ENCODE results near the gene DPH2. TPM values are rescaled to one million over a fixed set of nuclear protein-coding genes. Genes with fewer than 3 reads are reported as not detected.
A peak's percentile ranks its signal among the peaks of the same experiment; 100 is the strongest.

The DPH2 gene
- total and polyA plus RNA-seq, 2 of the 8 experiments (the other 6 are each of a cell fraction or from before 2014, with no cell fraction given), result 64.9 to 92.1 TPM

DNA sequence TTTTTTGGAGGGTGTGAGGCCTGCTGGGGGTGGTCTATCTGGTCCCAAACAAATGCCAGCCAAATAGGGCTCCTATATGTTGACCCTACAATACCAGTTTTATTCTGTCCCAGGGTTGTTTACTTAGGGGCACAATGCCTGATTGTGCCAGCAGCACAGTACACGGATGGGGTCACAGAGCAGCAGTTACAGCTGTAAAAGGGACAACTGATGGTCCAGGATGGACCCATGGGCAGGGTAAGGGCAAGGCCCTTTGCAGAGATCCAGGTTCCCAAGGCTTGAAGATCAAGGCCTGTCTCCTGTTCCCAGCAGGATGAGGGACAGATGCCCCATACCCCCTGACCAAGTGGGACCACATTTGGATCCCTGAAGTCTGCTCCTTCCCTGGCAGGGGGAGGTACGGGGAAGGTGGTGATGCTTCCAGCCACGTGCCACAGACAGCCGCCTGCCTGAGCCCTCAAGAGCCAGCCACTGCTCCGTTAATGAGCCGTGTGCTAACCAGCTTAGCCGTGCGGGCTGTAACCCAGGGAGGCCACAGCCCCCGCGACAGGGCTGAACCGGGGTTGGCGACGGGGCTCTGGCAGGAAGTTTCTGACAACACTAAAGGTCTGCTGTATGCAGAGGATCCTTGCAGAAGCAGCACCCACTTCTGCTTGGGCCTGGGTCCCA is 43.3 kb downstream of the DPH2 start:
- Histone ChIP-seq H4K91ac (replicated peaks; ENCODE audit: insufficient read length, low read length) (no peak overlapping the region), H3K9ac (replicated peaks in 1 of 4; ENCODE audit: extremely low read depth in 1 of 4, low read depth in 3 of 4, low read length in 3 of 4) (no peak overlapping the region), H3K27ac (ENCODE audit: low read depth, low read length) (no peak overlapping the region), H2BK5ac (ENCODE audit: low read depth, low read length) (no peak overlapping the region), H3K4ac (replicated peaks; ENCODE audit: insufficient read length, low read depth, low read length) (no peak overlapping the region), H3K14ac (ENCODE audit: insufficient read length) (no peak overlapping the region), H3K4me2 (ENCODE audit: insufficient read depth in 1 of 2, low read depth in 2 of 2, low read length in 2 of 2) (no peak overlapping the region), H3K23ac (ENCODE audit: insufficient read length) (no peak overlapping the region), H2BK12ac (ENCODE audit: low read depth, low read length) (no peak overlapping the region), H3K18ac (ENCODE audit: extremely low read depth, low read length) (no peak overlapping the region), H3K27me3 (replicated peaks in 1 of 4; ENCODE audit: control insufficient read depth in 3 of 4, extremely low read depth in 1 of 4, insufficient read depth in 3 of 4, low read length in 3 of 4) (no peaks in the 10 kb centered on the region), H4K5ac (ENCODE audit: insufficient read length, low read depth, low read length) (no peak overlapping the region), H4K20me1 (replicated peaks in 1 of 2; ENCODE audit: control insufficient read depth in 1 of 2, insufficient read depth in 2 of 2, low read length in 2 of 2) (peaks cover 0 to 8% of the 10 kb centered on the region in 2 experiments), H3K4me3 (ENCODE audit: extremely low read depth in 1 of 4, insufficient read depth in 2 of 4, low read depth in 3 of 4, low read length in 4 of 4) (no peak overlapping the region), H2AFZ (ENCODE audit: low read length) (no peak overlapping the region), H2BK120ac (replicated peaks; ENCODE audit: low read depth, low read length) (no peak overlapping the region), H3K9me3 (ENCODE audit: insufficient read depth in 2 of 2, low read depth in 1 of 2, low read length in 1 of 2) (no peaks in the 10 kb centered on the region), H3K79me1 (ENCODE audit: low read depth, low read length) (no peaks in the 10 kb centered on the region), H3K4me1 (replicated peaks in 1 of 4; ENCODE audit: control insufficient read depth in 3 of 4, insufficient read depth in 4 of 4, low read length in 3 of 4) (peaks cover 0 to 8% (median 2%) of the 10 kb centered on the region in 4 experiments; a peak in 3 of 7 replicates), H3K23me2 (ENCODE audit: low read depth, low read length) (no peaks in the 10 kb centered on the region), H2BK20ac (ENCODE audit: low read length) (no peak overlapping the region), H3K56ac (replicated peaks; ENCODE audit: insufficient read length, low read depth, low read length) (no peak overlapping the region), H3K36me3 (ENCODE audit: control insufficient read depth in 2 of 4, insufficient read depth in 4 of 4, low read length in 3 of 4) (peaks cover 0 to 4% (median 1%) of the 10 kb centered on the region in 4 experiments; a peak in 1 of 8 replicates), H2BK15ac (ENCODE audit: low read length) (no peak overlapping the region), H3K79me2 (ENCODE audit: control insufficient read depth in 1 of 2, insufficient read depth in 2 of 2, low read length in 2 of 2) (no peaks in the 10 kb centered on the region), H2AK5ac (ENCODE audit: low read depth, low read length) (no peak overlapping the region), H4K8ac (ENCODE audit: extremely low read depth, insufficient read depth, low read length) (peak overlapping the region; percentile 68; the same call in 1 of the 2 replicates)
- 91% methylated on average over 13 of the region's 13 CpGs; no CpG with 5 or more reads in 1 of the 2 experiments for WGBS, 2 experiments (ENCODE audit: extremely low coverage in 1 of 2, insufficient coverage in 1 of 2, insufficient read length in 1 of 2, insufficient replicate concordance in 2 of 2, low coverage in 1 of 2, low lambda C conversion rate in 2 of 2, missing lambda C conversion rate in 1 of 2)
- DNase-seq (ENCODE audit: low read depth in 1 of 2, low spot score in 2 of 2) (no peak), FAIRE-seq (no peak)
- ChIA-PET CTCF (ENCODE audit: partially characterized antibody) (interaction anchor here (0.5 to 16.6 kb wide), 7 partner anchors 7 to 204 kb away, joined by 3 to 252 read pairs (median 10); partner anchors contain the start of gene SLC6A9), POLR2A (ENCODE audit: partially characterized antibody) (interaction anchor here (0.6 to 27.1 kb wide), 6 partner anchors 3 to 149 kb away, joined by 3 to 544 read pairs (median 8); partner anchors contain the start of gene SLC6A9)
- TF ChIP-seq CHD1 (IDR thresholded peaks at IDR 0.05; ENCODE audit: low read depth, low read length) (no peak), EP300 (IDR thresholded peaks at IDR 0.05; ENCODE audit: borderline replicate concordance in 1 of 2, low read depth in 2 of 2, low read length in 2 of 2) (no peak), RXRA (IDR thresholded peaks at IDR 0.05; ENCODE audit: insufficient read depth, low read depth, low read length) (no peak), TAF7 (optimal IDR thresholded peaks at IDR 0.05; ENCODE audit: borderline replicate concordance, low read depth, low read length) (no peak), POU5F1 (IDR thresholded peaks at IDR 0.05; ENCODE audit: low read depth, low read length) (no peak), TAF1 (IDR thresholded peaks at IDR 0.05; ENCODE audit: low read depth, low read length) (no peak)

Data from H1 (cell line).